SHP77 (cell line): ENCODE measurements around the gene PARS2.
A peak's percentile ranks its signal among the peaks of the same experiment; 100 is the strongest.

Experiments
- DNase-seq, 2 experiments: peaks; one replicate each; lab custom pipeline; 2025; lab: John Stamatoyannopoulos, UW

The PARS2 gene

DNA sequence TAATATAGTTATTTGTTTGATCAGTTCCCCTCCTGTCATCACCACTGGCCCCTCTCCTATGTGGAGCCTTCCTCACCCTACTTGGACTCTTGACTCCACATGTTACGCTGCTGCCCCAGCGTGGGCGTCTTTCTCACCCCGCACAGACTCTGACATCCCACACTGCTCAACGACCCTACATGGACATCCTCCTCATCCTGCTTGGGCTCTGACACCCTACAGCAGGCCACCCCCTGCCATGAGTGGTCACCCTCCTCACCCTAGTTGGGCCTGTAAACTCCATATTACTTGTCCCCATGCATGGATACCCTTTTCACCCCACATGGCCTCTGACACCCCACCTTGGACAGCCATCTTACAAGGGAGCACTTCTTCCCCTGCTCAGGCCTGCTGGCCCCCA, 27.6 kb downstream of the PARS2 start:
- no peak for DNase-seq

DNA sequence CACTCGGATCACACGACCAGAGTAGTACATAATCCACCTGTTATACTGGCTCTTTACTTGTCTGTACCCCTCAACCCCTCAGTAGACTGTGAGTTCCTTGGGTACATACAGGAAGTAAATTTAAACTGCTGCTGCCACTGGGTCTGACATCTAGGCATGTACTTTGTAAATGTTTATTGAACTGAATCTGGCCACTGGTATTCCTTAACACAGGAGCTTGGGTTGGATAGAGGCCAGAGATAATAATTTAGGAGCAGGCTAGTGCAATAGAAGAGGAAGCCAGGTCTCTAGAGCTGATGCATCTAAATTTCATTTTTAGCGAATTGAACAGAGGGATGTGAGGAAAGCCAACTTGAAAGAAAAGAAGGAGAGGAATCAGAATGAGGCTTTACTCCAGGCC, 36.3 kb downstream of the PARS2 start:
- no peak for DNase-seq

DNA sequence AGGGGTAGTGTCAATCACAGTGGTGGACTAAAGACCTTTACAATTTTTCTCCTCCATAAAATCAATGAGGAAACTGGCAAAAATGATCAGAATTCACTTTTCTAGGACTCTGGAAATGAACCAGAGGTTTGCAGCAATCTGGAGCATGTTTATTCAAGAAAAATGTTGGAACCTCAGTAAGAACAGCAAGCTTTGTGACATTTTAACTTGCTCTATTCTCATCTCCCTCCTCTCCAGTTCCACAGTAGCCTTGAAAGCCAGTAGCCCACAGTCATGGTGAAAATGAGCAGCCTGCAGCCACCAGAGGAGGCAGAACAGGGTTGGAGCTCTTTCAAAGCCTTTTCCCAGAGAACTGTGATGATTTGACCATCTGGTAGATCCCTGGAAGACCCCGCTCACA, 39.6 kb downstream of the PARS2 start:
- DNase-seq = no peak

DNA sequence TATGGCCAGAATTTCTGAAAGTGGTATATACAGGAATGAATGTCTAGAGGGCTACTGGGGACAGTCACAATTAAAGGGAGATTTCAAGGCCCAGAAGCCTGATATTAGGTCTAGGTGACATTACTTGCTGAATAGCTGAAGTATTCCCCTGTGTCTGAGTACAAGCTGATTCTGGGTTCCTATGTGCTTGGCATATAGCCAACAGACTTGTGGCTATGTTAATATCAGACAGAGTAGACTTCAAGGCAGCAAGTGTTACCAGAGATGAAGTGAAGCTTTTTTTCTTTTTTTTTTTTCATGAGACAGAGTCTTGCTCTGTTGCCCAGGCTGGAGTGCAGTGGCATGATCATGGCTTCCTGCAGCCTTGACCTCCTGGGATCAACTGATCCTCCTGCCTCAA, 40.3 kb downstream of the PARS2 start:
- no peak for DNase-seq

DNA sequence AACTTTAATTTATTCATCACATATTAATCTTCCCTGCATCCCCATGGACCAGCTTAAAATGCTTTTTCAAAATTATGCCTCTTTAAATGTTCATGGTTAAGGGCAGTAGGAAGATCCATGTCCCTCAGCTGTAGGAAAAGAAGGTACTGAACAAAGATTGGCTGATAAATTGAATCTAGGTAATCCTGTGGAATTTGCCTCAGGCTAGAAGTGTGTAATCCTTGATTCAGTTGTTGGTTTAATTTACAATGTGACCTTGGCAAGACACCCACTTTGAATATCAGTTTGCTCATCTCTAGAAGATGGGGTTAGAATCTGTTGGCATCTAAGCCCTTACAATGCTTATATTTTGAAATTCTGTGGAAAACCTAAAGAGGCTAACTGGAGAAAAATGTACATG, 42.6 kb downstream of the PARS2 start:
- no peak for DNase-seq

DNA sequence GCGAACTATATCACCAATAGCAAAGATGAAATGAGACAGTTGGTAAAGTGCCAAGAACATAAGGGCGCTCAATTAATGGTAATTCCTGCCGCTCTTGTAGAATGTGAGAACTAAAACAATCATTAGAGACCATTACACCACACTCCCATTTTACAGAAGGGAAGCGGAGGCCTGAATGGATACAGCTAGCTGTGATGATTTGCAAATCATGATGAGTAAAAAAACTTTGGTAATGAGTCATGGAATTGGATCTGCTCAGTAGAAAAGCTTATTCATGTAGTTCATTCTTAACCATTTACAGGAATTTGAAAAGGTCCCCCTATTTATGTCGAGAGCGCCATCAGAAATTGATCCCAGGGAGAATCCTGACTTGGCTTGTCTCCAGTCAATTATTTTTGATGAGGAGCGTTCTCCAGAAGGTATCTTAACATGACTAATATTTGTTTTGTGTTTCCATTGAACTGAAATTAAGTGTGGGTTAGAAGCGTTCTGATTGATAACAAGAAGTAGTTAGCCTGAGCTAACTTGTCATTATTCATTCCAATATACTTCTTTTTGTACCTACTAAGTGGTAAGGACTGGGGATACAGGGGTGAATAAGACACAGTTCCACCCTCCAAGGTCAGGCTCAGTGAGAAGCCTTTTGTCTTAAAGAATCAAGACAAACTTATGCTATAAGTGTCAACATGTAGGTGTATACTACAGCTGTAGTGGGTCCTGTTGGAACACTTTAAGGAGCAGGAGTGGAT, 47.9 kb downstream of the PARS2 start:
- peak in 1 of 2 experiments; percentile 7 for DNase-seq

DNA sequence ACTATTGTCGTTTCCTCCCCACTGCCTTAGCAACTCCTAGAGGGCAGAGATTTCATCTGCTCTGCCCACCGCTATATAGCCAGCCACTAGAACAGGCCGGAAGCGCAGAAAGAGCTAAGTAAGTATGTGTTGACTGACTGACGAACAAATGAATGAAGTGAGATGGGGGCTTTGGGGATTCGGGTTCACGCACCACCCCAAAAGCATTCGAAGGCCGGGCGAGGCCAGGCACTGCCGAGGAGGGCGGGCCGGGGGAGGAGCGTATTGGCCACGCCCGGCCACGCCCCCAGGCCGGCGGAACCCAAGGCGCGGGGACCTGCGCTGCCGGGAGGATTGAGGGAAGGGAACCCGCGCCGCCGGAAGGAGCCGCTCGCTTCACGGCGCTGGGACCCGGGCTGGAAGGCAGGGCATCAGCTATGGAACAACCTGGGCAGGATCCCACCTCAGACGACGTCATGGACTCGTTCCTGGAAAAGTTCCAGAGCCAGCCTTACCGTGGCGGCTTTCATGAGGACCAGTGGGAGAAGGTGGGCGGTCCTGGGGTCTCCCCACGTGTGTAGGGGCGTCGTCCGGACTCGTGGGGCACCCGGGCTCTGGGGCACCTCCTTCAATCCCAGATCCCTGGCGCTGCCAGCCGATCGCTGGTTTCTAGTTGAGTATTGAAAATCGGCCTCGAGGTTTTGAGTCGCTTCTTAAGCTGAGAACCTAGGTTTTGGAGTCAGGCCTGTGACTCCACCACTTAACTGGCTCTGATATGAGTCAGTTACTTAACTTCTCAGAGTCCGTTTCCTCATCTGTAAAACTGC, 48.6 kb downstream of the PARS2 start, which contains the start of gene TTC4:
TTC4 (plus strand) TSS at position 369 of the 806 bp plus-strand sequence; CDS start at position 417, 48 bp downstream.
- peak; percentile 58 to 77 for DNase-seq

DNA sequence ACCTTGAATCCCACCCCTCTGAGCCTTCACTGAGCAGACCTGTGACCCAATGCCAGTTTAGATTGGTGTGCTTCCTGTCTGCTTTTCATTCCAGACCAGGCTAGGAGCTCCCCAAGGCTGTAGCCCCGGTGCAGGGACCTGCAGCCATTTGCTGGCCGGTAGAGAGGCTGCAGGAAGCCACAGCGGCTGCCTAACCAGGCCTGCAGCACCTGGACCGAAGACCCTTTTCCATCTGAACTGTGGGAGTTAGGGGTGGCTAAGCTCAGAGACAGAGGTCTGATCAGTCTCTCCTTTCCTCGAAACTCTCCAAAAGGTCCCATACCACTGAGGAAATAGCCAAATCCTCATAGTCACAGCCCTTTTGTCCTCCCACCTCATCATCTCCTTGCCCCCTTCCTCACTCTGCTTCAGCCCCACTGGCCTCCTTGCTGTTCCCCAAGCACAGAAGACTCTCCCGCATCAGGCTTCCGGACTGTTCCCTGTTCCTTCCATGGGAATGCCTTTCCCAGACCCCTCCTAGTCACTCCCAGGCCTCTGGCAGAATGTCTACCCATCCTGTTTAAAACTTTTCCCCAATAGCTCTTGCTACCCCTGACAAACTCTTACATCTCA, 49.3 kb downstream of the PARS2 start:
- DNase-seq = no peak

DNA sequence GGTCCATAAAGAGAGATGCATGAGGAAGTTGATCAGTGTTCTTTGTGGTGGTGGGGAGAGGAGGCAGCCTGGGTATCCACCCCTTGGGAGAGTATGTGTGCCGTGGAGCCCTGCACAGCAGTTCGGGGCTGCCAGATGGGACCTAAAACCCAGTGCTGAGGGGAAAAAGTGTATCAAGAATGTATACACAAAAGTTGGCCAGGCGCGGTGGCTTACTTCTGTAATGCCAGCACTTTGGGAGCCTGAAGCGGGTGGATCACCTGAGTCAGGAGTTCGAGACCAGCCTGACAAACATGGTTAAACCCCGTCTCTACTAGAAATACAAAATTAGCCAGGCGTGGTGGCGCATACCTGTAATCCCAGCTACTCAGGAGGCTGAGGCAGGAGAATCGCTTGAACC, 52.8 kb downstream of the PARS2 start:
- no peak for DNase-seq

DNA sequence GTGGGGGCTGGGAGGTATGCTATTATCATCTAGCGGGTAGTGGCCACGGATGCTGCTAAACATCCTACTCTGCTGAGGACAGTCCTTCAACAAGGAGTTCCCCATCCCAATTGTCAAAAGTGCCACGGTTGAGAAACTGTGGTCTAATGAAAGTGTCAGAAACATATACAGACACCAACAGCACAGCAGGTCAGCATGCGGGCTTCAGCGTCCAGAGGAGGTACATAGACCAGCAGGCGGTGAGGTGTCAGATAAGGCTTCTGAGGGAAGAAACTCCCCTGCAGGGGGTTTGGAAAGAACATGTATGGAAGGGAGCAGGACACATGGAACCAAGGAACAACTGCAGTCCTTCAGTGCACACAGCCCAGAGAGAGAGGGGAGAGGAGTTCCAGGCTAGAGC, 53.5 kb downstream of the PARS2 start:
- DNase-seq = no peak

DNA sequence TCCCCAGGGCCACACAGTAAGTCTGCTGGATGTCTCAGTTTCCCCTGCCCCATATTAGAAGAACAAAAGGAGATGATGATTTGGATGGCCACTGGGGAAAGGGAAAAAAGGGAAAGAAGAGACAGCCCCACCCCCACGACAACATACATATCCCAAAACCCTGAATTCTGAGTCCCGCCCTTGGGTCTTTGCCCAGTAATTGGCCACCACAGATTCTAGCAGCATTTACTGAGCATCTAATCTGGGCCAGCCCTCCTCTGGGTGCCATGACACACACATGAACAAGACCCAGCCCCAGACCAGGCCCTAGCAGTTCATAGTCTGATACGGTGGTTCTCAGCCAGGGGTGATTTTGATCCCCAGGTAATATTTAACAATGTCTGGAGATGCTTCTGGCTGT, 53.9 kb downstream of the PARS2 start:
- DNase-seq = no peak

DNA sequence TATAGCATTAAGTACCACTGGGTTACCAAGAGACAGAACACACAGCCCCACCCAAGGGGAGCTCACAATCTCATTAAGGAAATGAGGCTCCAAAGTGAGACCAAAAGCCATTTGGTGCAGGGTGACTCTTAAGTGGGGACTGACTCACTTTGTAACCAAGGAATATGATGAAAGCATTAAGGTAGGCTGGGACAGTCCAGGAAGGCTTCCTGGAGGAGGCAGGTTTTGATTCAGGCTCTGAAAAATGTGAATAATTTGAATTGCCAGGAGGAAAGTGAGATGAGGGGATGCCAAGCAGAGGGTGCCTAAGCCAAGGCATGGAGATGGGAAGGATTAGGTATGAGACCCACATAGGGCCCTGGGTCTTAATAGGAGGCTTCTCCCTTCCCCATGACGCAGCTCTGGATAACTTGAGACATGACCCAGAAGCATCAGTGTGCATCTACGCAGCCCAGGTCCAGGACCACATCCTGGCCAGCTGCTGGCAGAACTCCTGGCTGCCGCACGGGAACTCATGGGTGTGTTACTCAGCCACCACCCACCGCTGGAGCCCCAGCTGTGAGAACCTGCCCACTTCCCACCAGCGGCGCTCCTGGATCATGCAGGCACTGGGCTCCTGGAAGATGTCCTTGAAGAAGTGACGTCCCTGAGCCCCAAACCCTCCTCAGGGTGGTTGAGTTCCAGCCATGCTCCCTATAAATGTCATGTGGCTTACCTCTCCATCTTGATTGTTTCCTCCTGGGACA, 54.6 kb downstream of the PARS2 start:
- no peak for DNase-seq

DNA sequence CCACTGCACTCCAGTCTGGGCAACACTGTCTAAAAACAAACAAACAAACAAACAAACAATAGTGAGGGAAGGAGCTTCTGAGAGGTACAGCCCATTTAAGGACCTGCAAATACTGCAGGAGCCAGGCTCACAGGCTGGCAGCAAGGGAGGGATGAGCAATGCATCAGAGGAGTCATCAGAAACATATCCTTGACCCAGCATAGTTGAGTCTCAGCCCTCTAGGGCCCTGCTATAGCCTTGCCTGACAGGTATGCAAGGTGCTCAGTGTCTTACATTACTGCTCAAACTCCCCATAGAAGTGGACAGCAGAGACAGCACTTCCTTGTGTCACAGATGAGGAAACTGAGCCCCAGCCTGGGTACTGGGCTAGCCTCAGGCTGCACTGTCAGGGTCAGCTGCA, 55.9 kb downstream of the PARS2 start:
- DNase-seq = no peak
